Ovary (tissue), 3 donors: ENCODE results near the gene CCDC175.

Experiments
- POLR2A ChIP-seq: fragments of 450-650 bp; IDR thresholded peaks from one replicate; pipeline ENCODE4 v1.6.1; 2017; ENCODE audit warnings: antibody characterized with exemption, mild to moderate bottlenecking, moderate library complexity
- TF ChIP-seq, protein P1 (sequence below), 3 donors: fragments of 450-650 bp in 2 of 3; fragments of 200-600 bp in 1 of 3; IDR thresholded peaks; one replicate each; pipeline versions ENCODE4 v1.5.1 to v1.8.0; 2016 to 2022; ENCODE audit warnings: antibody characterized with exemption in 3 of 3, mild to moderate bottlenecking in 1 of 3
- donor health status: DM: no; HTN: no; CAD: no.

DNA sequence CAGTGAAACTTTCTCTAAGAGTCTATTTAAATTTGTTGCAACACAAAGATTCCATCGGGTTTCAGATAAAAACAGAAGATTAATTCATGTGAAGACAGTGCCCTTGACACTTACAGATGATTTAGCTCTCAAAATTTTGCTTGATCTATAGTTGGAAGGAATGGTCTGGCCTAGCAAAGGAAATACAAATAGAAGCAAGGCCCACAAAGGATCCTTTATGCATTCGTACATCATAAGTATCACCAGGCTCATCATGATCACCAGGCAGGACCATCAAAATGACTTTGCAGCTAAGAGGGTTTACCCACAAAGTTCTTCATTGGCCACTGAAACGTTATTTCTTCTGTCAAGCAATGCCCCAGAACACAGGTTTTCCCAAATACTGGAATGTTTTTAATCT, 67.5 kb downstream of the CCDC175 start:
- TF ChIP-seq, protein P1, sequence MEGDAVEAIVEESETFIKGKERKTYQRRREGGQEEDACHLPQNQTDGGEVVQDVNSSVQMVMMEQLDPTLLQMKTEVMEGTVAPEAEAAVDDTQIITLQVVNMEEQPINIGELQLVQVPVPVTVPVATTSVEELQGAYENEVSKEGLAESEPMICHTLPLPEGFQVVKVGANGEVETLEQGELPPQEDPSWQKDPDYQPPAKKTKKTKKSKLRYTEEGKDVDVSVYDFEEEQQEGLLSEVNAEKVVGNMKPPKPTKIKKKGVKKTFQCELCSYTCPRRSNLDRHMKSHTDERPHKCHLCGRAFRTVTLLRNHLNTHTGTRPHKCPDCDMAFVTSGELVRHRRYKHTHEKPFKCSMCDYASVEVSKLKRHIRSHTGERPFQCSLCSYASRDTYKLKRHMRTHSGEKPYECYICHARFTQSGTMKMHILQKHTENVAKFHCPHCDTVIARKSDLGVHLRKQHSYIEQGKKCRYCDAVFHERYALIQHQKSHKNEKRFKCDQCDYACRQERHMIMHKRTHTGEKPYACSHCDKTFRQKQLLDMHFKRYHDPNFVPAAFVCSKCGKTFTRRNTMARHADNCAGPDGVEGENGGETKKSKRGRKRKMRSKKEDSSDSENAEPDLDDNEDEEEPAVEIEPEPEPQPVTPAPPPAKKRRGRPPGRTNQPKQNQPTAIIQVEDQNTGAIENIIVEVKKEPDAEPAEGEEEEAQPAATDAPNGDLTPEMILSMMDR (IDR thresholded peaks at IDR 0.05): no peak
- no peak for TF ChIP-seq POLR2A
